DMS79 treated with DMSO at 0.1 percent for 48 hours (cell line): Measurements from ENCODE around the gene RDX.
"Not testable (repeated sequence)": the region's sequence is repeated elsewhere in the genome, so short reads cannot be mapped to it uniquely, and the experiment has no call there.

ENCODE experiments used
- DNase-seq: peaks from one replicate; lab custom pipeline; 2025; lab: John Stamatoyannopoulos, UW

The RDX gene

GRCh38 chr11:110305169-110306018 lies 9.0 kb upstream of the RDX start:
- DNase-seq = peak; percentile 59

- no peak for DNase-seq
These were observed 7.0 kb upstream of the RDX start for GRCh38 chr11:110303414-110303826.

DNA sequence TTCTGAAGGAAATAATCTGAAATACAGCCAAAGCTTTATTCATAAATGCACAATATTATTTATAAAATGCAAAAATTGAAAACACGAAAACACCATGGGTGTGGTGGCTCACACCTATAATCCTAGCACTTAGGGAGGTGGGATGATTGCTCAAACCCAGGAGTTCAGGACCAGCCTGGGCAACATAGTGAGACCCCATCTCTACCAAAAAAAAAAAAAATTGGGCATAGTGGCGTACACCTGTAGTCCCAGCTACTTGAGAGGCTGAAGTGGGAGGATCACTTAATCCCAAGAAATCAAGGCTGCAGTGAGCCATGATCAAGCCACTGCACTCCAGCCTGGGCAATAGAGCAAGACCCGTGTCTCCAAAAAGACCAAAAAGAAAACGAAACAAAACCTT lies 5.2 kb upstream of the RDX start:
- DNase-seq = no peak

DNA sequence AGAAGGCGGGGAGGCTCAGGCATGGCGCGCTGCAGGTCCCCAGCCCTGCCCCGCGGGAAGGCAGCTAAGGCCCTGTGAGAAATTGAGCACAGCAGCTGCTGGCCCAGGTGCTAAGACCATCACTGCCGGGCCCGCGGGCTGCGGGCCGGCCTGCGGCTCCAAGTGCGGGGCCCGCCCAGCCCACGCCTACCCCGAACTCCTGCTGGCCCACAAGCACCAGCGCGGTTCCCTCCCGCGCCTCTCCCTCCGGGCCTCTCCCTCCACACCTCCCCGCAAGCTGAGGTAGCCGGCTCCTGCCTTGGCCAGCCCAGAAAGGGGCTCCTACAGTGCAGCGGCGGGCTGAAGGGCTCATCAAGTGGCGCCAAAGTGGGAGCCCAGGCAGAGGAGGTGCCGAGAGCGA lies 4.6 kb upstream of the RDX start:
- DNase-seq = no peak

DNA sequence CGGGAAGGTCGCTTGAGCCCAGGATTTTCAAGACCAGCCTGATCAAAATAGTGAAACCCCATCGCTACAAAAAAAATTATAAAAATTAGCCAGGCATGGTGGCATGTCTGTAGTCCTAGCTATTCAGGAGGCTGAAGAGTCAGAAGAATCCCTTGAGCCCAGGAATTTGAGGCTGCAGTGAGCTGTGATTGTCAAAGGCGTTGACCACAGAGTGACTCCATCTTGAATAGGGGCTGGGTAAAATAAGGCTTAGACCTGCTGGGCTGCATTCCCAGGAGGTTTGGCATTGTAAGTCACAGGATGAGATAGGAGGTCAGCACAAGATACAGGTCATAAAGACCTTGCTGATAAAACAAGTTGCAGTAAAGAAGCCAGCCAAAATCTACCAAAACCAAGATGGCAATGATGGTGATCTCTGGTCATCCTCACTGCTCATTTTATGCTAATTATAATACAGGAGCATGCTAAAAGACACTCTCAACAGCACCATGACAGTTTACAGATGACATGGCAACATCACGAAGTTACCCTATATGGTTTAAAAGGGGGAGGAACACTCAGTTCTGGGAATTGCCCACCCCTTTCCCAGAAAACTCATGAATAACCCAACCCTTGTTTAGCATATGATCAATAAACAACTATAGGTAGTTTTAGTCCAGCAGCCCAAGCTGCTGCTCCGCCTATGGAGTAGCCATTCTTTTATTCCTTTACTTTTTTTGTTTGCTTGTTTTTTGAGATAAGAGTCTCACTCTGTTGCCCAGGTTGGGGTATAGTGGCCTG lies 2.8 kb upstream of the RDX start:
- DNase-seq = no peak

DNA sequence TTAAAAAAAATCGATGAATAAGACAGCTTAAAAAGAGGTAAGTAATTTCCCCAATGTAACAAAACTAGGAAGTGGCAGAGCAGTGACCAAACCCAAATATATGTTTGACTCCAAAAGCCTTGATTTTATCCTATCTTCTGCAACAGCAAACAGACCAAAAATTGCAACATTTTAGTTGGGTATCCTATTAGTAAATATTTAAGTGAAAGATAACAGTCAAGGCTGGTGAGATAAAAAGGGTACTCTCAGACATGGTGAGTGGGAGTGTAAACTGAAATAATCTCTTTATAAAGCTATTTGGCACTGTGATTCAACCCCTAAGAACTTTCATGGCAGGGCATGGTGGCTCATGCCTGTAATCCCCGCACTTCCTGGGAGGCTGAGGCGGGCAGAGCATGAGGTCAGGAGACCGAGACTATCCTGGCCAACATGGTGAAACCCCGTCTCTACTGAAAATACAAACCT lies 1.9 kb upstream of the RDX start:
- no peak for DNase-seq

- no peak for DNase-seq
These were observed 1.4 kb upstream of the RDX start for GRCh38 chr11:110297726-110298300.

GRCh38 chr11:110297076-110297725 lies 787 bp upstream of the RDX start:
- no peak for DNase-seq

GRCh38 chr11:110295531-110296225 lies 736 bp downstream of the RDX start:
- peak; percentile 58 for DNase-seq

DNA sequence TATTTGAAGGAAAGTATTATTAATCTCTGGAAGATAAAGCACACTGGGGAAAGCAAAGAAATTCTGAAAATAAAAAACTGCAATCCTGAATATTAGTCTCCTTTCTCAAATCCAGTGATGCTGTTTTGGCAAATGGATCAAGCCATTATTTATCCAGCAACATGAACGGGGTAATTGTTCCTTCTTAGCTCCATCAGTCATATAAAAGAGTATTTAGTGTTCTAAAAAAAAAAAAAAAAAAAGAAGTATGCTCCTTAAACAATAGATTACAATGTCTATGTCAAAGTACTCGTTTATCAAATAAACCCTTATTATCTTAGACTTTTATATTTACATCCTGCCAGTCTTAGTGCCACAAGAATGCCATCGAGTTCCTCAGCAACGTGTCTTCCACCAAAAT lies 1.3 kb downstream of the RDX start:
- peak; percentile 60 for DNase-seq

DNA sequence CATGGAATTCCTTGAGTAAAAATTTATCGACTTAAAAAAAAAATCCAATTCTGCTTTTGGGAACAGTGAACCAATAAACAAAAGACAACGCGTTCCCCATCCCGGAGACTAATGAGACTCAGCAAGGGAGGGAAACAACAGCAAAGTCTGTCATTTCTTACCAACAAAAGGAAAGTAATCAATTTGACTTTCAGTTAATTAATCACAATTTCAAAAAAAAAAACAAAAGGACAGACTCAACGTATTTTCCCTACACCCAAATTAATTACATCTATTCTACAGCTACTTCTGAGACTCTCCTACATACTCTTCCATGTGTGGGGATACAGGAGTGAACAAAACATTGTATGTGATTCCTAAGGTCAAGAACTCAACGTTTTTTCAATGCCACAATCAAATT lies 1.9 kb downstream of the RDX start:
- DNase-seq = peak; percentile 55

- peak; percentile 17 for DNase-seq
These were observed 3.0 kb downstream of the RDX start for GRCh38 chr11:110293389-110293788.

DNA sequence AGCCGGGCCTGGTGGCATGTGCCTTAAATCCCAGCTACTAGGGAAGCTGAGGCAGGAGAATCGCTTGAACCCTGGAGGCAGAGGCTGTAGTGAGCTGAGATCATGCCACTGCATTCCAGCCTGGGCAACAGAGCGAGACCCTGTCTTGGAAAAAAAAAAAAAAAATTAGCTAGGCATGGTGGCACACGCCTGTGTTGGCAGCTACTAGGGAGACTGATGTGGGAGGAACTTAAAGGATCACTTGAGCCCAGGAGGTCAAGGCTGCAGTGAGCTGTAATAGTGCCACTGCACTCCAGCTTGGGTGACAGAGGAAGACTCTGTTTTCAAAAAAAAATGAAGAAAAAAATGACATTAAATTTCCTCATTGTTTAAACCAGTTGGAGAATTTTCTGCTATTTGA lies 4.3 kb downstream of the RDX start:
- DNase-seq = not testable (repeated sequence)

GRCh38 chr11:110290591-110291334 lies 5.7 kb downstream of the RDX start:
- no peak for DNase-seq

DNA sequence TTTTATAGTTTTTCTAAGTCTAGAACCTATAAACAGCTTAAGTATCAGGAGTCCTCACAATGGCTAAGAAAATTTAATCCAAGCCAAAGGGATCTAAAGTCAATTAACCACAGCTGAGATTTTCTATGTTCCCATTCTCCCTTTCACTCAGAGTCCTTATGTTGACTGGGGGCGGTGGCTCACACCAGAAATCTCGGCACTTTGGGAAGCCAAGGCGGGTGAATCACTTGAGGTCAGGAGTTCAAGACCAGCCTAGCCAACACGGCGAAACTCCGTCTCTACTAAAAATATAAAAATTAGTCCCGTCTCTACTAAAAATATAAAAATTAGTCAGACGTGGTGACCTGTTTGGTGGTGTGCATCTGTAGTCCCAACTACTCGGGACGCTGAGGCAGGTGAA lies 6.9 kb downstream of the RDX start:
- DNase-seq = no peak

GRCh38 chr11:110287537-110287936 lies 8.9 kb downstream of the RDX start:
- peak; percentile 63 for DNase-seq

DNA sequence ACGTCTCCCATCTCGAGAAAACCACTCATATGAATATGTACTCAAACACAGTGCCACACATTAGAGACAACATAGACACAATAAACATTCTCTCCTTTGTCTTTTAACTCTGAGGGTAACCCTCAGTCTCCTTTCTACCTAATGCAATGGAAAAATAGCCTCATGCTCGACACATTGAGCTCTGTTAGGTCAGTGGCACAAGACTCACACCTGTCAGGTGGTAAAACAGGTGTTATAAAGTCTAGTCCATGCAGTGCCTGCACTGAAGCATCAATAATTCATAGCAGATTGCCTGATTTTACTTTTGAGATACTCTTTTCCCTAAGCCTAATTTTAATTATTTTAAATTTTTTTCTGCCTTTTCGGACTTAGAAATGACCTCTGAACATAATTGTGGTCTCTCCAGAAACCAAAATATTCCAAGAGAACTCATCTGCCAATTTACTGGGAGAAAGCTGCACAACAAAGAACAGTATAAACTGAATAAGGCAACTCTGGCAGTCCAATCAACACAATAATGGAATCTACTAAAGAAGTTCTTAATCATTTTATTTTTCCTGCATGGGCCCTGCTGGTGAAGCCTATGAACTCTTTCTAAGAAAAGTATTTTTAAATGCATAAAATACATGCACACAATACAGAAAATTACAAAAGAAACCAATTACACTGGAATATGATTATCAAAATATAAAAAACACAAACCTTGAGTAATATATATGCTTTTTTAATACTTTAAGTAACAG lies 9.9 kb downstream of the RDX start:
- peak; percentile 66 for DNase-seq

DNA sequence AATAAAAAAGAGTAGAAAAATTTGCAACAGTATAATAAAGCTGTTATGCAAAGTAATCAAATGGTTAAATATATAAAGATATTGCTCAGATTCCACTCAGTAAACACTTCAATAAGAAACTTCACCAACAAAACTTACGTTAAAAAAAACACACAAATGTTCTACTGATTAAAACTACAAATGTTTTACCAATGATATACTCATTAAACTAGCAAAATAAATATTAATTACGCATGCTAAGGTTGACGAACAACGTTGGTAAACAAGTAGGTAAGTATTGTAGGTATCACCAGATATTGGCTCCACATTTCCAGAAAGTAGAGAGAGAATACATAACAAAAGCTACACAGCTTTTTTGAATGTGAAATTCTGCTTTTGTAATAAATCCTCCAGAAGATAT lies 12.6 kb downstream of the RDX start:
- DNase-seq = no peak

DNA sequence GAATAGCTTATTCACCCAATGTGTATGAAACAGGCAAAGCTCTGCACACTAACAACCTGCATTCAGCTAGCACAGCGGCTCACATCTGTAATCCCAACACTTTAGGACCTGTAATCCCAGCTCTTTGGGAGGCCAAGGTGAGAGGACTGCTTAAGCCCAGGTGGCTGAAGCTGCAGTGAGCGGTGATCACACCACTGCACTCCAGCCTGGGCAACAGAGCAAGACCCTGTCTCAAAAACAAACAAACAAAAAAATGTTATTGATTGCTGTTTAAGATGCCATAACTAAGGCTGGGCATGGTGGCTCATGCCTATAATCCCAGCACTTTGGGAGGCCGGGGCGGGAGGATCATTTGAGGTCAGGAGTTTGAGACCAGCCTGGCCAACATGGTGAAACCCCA lies 15.8 kb downstream of the RDX start:
- not testable (repeated sequence) for DNase-seq

- no peak for DNase-seq
These were observed 16.5 kb downstream of the RDX start for GRCh38 chr11:110279881-110280280.
